ENCODE results near the gene CCDC187.

- no peak for TF ChIP-seq CTCF (conservative IDR thresholded peaks at IDR 0.05; ENCODE audit: low read depth, low read length)
- no peak for TF ChIP-seq EZH2 (IDR thresholded peaks at IDR 0.05; ENCODE audit: borderline replicate concordance, low read depth, low read length, poor library complexity, severe bottlenecking)
Measured at GRCh38 chr9:136255166-136255538, 48.7 kb downstream of the CCDC187 start.
